ENCODE results near the gene LITAF. TPM values are rescaled to one million over a fixed set of nuclear protein-coding genes. Genes with fewer than 3 reads are reported as not detected.

The LITAF gene
- polyA plus RNA-seq, 1 of the 3 experiments (the other 2 are of a cell fraction): 45.7 TPM

- ChIA-PET CTCF (interaction anchor here (1.3 to 1.8 kb wide), 2 partner anchors 17 to 32 kb away, joined by 4 to 5 read pairs; no protein-coding TSS in a partner anchor), POLR2A (no interaction called here)
- Histone ChIP-seq H3K4me1 (ENCODE audit: control insufficient read depth in 1 of 2, insufficient read depth in 2 of 2, low read depth in 1 of 2, low read length in 1 of 2) (peaks cover 0 to 5% of the 10 kb centered on the region in 2 experiments; a peak in 1 of 4 replicates), H3K4me2 (no peak overlapping the region), H3K9me3 (no peaks in the 10 kb centered on the region), H3K27me3 (ENCODE audit: insufficient read depth) (no peaks in the 10 kb centered on the region), H3K27ac (ENCODE audit: low read depth in 2 of 2, low read length in 1 of 2) (no peak overlapping the region), H2AFZ (ENCODE audit: low read depth) (no peak overlapping the region), H3K4me3 (ENCODE audit: low read depth in 2 of 2, low read length in 1 of 2) (no peak overlapping the region), H3K36me3 (replicated peaks in 1 of 2; ENCODE audit: control insufficient read depth in 1 of 2, insufficient read depth in 2 of 2, low read length in 1 of 2) (no peaks in the 10 kb centered on the region), H3K9ac (no peak overlapping the region), H3K79me2 (ENCODE audit: insufficient read depth) (peaks cover 40% of the 10 kb centered on the region), H3F3A (replicated peaks; ENCODE audit: insufficient read depth) (no peaks in the 10 kb centered on the region), H3K9me2 (no peaks in the 10 kb centered on the region), H4K20me1 (ENCODE audit: insufficient read depth) (peaks cover 4% of the 10 kb centered on the region; the same call in 1 of the 2 replicates)
- DNase-seq: no peak
- 94% methylated on average over 24 of the region's 24 CpGs for WGBS (ENCODE audit: low lambda C conversion rate)
- TF ChIP-seq POLR2AphosphoS5 (IDR thresholded peaks at IDR 0.05; ENCODE audit: low read depth, low read length): no peak
- TF ChIP-seq TCF12 (IDR thresholded peaks at IDR 0.05): no peak
- TF ChIP-seq MAX (IDR thresholded peaks at IDR 0.05; ENCODE audit: low read depth): no peak
- TF ChIP-seq MXI1 (IDR thresholded peaks at IDR 0.05; ENCODE audit: low read depth, low read length): no peak
These were observed 22.4 kb downstream of the LITAF start for GRCh38 chr16:11564046-11564926.

GRCh38 chr16:11563493-11564040 is 23.2 kb downstream of the LITAF start:
- Histone ChIP-seq H3K4me2 (no peak overlapping the region), H3K4me1 (ENCODE audit: control insufficient read depth in 1 of 2, insufficient read depth in 2 of 2, low read depth in 1 of 2, low read length in 1 of 2) (peaks cover 0 to 5% of the 10 kb centered on the region in 2 experiments; a peak in 1 of 4 replicates), H3K9ac (no peak overlapping the region), H3K36me3 (replicated peaks in 1 of 2; ENCODE audit: control insufficient read depth in 1 of 2, insufficient read depth in 2 of 2, low read length in 1 of 2) (no peaks in the 10 kb centered on the region), H3K9me2 (no peaks in the 10 kb centered on the region), H3F3A (replicated peaks; ENCODE audit: insufficient read depth) (no peaks in the 10 kb centered on the region), H3K27me3 (ENCODE audit: insufficient read depth) (no peaks in the 10 kb centered on the region), H3K27ac (ENCODE audit: low read depth in 2 of 2, low read length in 1 of 2) (no peak overlapping the region), H4K20me1 (ENCODE audit: insufficient read depth) (peaks cover 4% of the 10 kb centered on the region; the same call in 1 of the 2 replicates), H3K4me3 (ENCODE audit: low read depth in 2 of 2, low read length in 1 of 2) (no peak overlapping the region), H3K79me2 (ENCODE audit: insufficient read depth) (peaks cover 33% of the 10 kb centered on the region), H3K9me3 (no peaks in the 10 kb centered on the region), H2AFZ (ENCODE audit: low read depth) (no peak overlapping the region)
- WGBS (ENCODE audit: low lambda C conversion rate): 87% methylated on average over 6 of the region's 6 CpGs
- no peak for DNase-seq
- ChIA-PET POLR2A (interaction anchor here (0.7 kb wide), 1 partner anchor 24 kb away, joined by 3 read pairs; no protein-coding TSS in a partner anchor), CTCF (interaction anchor here (1.3 to 1.8 kb wide), 3 partner anchors 18 to 157 kb away, joined by 3 to 5 read pairs (median 4); no protein-coding TSS in a partner anchor)
- TF ChIP-seq YY1 (IDR thresholded peaks at IDR 0.05; ENCODE audit: low read depth): no peak
- TF ChIP-seq RCOR1 (IDR thresholded peaks at IDR 0.05; ENCODE audit: low read length): no peak
- TF ChIP-seq NFIC (IDR thresholded peaks at IDR 0.05; ENCODE audit: borderline replicate concordance): no peak
- no peak for TF ChIP-seq USF1 (IDR thresholded peaks at IDR 0.05; ENCODE audit: borderline replicate concordance, low read depth)
- TF ChIP-seq REST (IDR thresholded peaks at IDR 0.05; ENCODE audit: low read depth, low read length): no peak
- TF ChIP-seq RAD21 (IDR thresholded peaks at IDR 0.05; ENCODE audit: low read length): no peak

Measured in SK-N-SH (cell line).